ENCODE data around the gene DAPP1.

DAPP1 gene

GRCh38 chr4:99806545-99806944, 10.1 kb upstream of the DAPP1 start:
- no peak for DNase-seq (ENCODE audit: low read depth, low spot score)
- no peaks in the 10 kb centered on the region for H3K9me3 ChIP-seq (ENCODE audit: low read depth, low read length)
- no peak overlapping the region for H3K27ac ChIP-seq
- H3K4me3 ChIP-seq, result no peak overlapping the region
- TF ChIP-seq POLR2AphosphoS5 (IDR thresholded peaks at IDR 0.05; ENCODE audit: borderline replicate concordance, low read depth, low read length) (no peak), FOXP2 (optimal IDR thresholded peaks at IDR 0.05; ENCODE audit: control extremely low read depth, extremely low read length, insufficient read depth) (no peak), EZH2 (IDR thresholded peaks at IDR 0.05) (no peak)
- no peaks in the 10 kb centered on the region for H3K36me3 ChIP-seq (ENCODE audit: insufficient read depth, low read length)
- H3K9ac ChIP-seq (ENCODE audit: insufficient read length), result no peak overlapping the region

GRCh38 chr4:99807666-99808065, 9.0 kb upstream of the DAPP1 start:
- DNase-seq (ENCODE audit: low read depth, low spot score), result no peak
- no peak overlapping the region for H3K27ac ChIP-seq
- no peak overlapping the region for H3K9ac ChIP-seq (ENCODE audit: insufficient read length)
- no peaks in the 10 kb centered on the region for H3K36me3 ChIP-seq (ENCODE audit: insufficient read depth, low read length)
- H3K4me3 ChIP-seq, result no peak overlapping the region
- TF ChIP-seq FOXP2 (optimal IDR thresholded peaks at IDR 0.05; ENCODE audit: control extremely low read depth, extremely low read length, insufficient read depth) (no peak), POLR2AphosphoS5 (IDR thresholded peaks at IDR 0.05; ENCODE audit: borderline replicate concordance, low read depth, low read length) (no peak), EZH2 (IDR thresholded peaks at IDR 0.05) (no peak)
- H3K9me3 ChIP-seq (ENCODE audit: low read depth, low read length), result no peaks in the 10 kb centered on the region

GRCh38 chr4:99808260-99808857, 8.3 kb upstream of the DAPP1 start:
- peak; percentile 6 for DNase-seq (ENCODE audit: low read depth, low spot score)
- H3K9ac ChIP-seq (ENCODE audit: insufficient read length), result no peak overlapping the region
- no peaks in the 10 kb centered on the region for H3K9me3 ChIP-seq (ENCODE audit: low read depth, low read length)
- H3K4me3 ChIP-seq, result no peak overlapping the region
- no peak for TF ChIP-seq FOXP2 (optimal IDR thresholded peaks at IDR 0.05; ENCODE audit: control extremely low read depth, extremely low read length, insufficient read depth)
- TF ChIP-seq POLR2AphosphoS5 (IDR thresholded peaks at IDR 0.05; ENCODE audit: borderline replicate concordance, low read depth, low read length), result no peak
- TF ChIP-seq EZH2 (IDR thresholded peaks at IDR 0.05), result no peak
- no peak overlapping the region for H3K27ac ChIP-seq
- no peaks in the 10 kb centered on the region for H3K36me3 ChIP-seq (ENCODE audit: insufficient read depth, low read length)

- Histone ChIP-seq H3K36me3 (ENCODE audit: insufficient read depth, low read length) (no peaks in the 10 kb centered on the region), H3K4me3 (no peak overlapping the region), H3K9ac (ENCODE audit: insufficient read length) (no peak overlapping the region), H3K27ac (no peak overlapping the region), H3K9me3 (ENCODE audit: low read depth, low read length) (no peaks in the 10 kb centered on the region)
- TF ChIP-seq POLR2AphosphoS5 (IDR thresholded peaks at IDR 0.05; ENCODE audit: borderline replicate concordance, low read depth, low read length) (no peak), FOXP2 (optimal IDR thresholded peaks at IDR 0.05; ENCODE audit: control extremely low read depth, extremely low read length, insufficient read depth) (no peak), EZH2 (IDR thresholded peaks at IDR 0.05) (no peak)
- DNase-seq (ENCODE audit: low read depth, low spot score), result no peak
Observed at GRCh38 chr4:99809326-99809725, 7.3 kb upstream of the DAPP1 start.

GRCh38 chr4:99810536-99810935, 6.1 kb upstream of the DAPP1 start:
- Histone ChIP-seq H3K9me3 (ENCODE audit: low read depth, low read length) (no peaks in the 10 kb centered on the region), H3K9ac (ENCODE audit: insufficient read length) (no peak overlapping the region), H3K27ac (no peak overlapping the region), H3K36me3 (ENCODE audit: insufficient read depth, low read length) (no peaks in the 10 kb centered on the region), H3K4me3 (no peak overlapping the region)
- TF ChIP-seq POLR2AphosphoS5 (IDR thresholded peaks at IDR 0.05; ENCODE audit: borderline replicate concordance, low read depth, low read length), result no peak
- no peak for TF ChIP-seq EZH2 (IDR thresholded peaks at IDR 0.05)
- TF ChIP-seq FOXP2 (optimal IDR thresholded peaks at IDR 0.05; ENCODE audit: control extremely low read depth, extremely low read length, insufficient read depth), result no peak
- no peak for DNase-seq (ENCODE audit: low read depth, low spot score)

- Histone ChIP-seq H3K9me3 (ENCODE audit: low read depth, low read length) (no peaks in the 10 kb centered on the region), H3K4me3 (no peak overlapping the region), H3K9ac (ENCODE audit: insufficient read length) (no peak overlapping the region), H3K36me3 (ENCODE audit: insufficient read depth, low read length) (no peaks in the 10 kb centered on the region), H3K27ac (no peak overlapping the region)
- DNase-seq (ENCODE audit: low read depth, low spot score), result no peak
- TF ChIP-seq EZH2 (IDR thresholded peaks at IDR 0.05) (no peak), POLR2AphosphoS5 (IDR thresholded peaks at IDR 0.05; ENCODE audit: borderline replicate concordance, low read depth, low read length) (no peak), FOXP2 (optimal IDR thresholded peaks at IDR 0.05; ENCODE audit: control extremely low read depth, extremely low read length, insufficient read depth) (no peak)
Observed at GRCh38 chr4:99811117-99811516, 5.5 kb upstream of the DAPP1 start.

- TF ChIP-seq EZH2 (IDR thresholded peaks at IDR 0.05), result no peak
- no peak for TF ChIP-seq POLR2AphosphoS5 (IDR thresholded peaks at IDR 0.05; ENCODE audit: borderline replicate concordance, low read depth, low read length)
- TF ChIP-seq FOXP2 (optimal IDR thresholded peaks at IDR 0.05; ENCODE audit: control extremely low read depth, extremely low read length, insufficient read depth), result no peak
- Histone ChIP-seq H3K36me3 (ENCODE audit: insufficient read depth, low read length) (no peaks in the 10 kb centered on the region), H3K9me3 (ENCODE audit: low read depth, low read length) (no peaks in the 10 kb centered on the region), H3K4me3 (no peak overlapping the region), H3K27ac (no peak overlapping the region), H3K9ac (ENCODE audit: insufficient read length) (no peak overlapping the region)
- DNase-seq (ENCODE audit: low read depth, low spot score), result peak; percentile 10
Observed at GRCh38 chr4:99811850-99812249, 4.8 kb upstream of the DAPP1 start.

GRCh38 chr4:99815597-99816011, 1.0 kb upstream of the DAPP1 start:
- DNase-seq (ENCODE audit: low read depth, low spot score), result no peak

More at GRCh38 chr4:99815597-99816011, 1.0 kb upstream of the DAPP1 start:
- Histone ChIP-seq H3K9me3 (ENCODE audit: low read depth, low read length) (no peaks in the 10 kb centered on the region), H3K36me3 (ENCODE audit: insufficient read depth, low read length) (no peaks in the 10 kb centered on the region), H3K27ac (no peak overlapping the region), H3K9ac (ENCODE audit: insufficient read length) (no peak overlapping the region), H3K4me3 (no peak overlapping the region)
- TF ChIP-seq EZH2 (IDR thresholded peaks at IDR 0.05) (no peak), FOXP2 (optimal IDR thresholded peaks at IDR 0.05; ENCODE audit: control extremely low read depth, extremely low read length, insufficient read depth) (no peak), POLR2AphosphoS5 (IDR thresholded peaks at IDR 0.05; ENCODE audit: borderline replicate concordance, low read depth, low read length) (no peak)

All from SK-N-MC (cell line).